SH-SY5Y (cell line): ENCODE data around the gene C17orf114.

Source experiments
- GATA2 ChIP-seq: IDR thresholded peaks from 2 replicates; pipeline ENCODE4 v1.6.1; 2011; ENCODE audit warnings: mild to moderate bottlenecking, low read depth, low read length
- GATA3 ChIP-seq: IDR thresholded peaks from 2 replicates; pipeline ENCODE4 v1.6.1; 2011; ENCODE audit warnings: low read depth, mild to moderate bottlenecking, low read length, moderate library complexity

- TF ChIP-seq GATA2 (no peak), GATA3 (no peak)
Observed at GRCh38 chr17:4812690-4813089, 10.6 kb upstream of the C17orf114 start.
